CD4-positive, alpha-beta T cell treated with Interleukin-6 at 100 ng/mL for 8 hours (primary cell): ENCODE results near the gene PDE3B.
"Not testable (repeated sequence)": the region's sequence is repeated elsewhere in the genome, so short reads cannot be mapped to it uniquely, and the experiment has no call there.

Source experiments
- DNase-seq: peaks from one replicate; pipeline ENCODE4 v3.0.0-alpha.2; 2020; ENCODE audit warnings: mixed read lengths, low spot score

The PDE3B gene

DNA sequence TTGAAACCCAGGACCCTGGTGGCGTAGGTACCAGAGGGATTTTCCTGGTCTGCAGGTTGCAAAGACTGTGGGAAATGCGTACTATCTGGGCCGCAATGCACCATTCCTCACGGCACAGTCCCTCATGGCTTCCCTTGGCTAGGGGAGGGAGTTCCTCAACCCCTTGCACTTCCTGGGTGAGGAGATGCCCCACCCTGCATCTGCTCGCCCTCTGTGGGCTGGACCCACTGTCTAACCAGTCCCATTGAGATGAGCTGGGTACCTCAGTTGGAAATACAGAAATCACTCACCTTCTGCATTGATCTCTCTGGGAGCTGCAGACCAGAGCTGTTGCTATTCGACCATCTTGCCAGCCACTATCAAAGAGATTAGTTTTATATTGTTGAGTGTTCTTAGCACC lies 100.1 kb downstream of the PDE3B start:
- DNase-seq: not testable (repeated sequence)

DNA sequence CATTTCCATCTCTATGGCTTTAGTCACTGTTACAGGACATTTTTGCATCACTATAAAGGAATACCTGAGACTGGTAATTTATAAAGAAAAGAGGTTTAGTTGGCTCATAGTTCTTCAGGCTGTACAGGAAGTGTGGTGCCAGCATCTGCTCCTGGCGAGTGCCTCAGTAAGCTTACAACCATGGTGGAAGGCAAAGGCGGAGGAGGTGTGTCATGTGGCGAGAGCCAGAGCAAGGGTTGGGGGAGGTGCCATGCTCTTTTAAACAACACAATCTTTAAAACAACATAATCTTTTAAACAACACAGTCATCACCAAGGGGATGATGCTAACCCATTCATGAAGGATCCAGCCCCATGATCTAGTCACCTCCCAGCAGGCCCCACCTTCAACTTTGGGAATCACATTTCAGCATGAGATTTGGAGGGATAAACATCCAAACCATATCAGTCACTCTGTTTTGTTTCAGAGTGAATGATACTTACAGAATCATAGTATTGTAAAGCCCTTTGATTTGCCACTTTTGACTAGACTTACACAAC lies 103.3 kb downstream of the PDE3B start:
- no peak for DNase-seq

DNA sequence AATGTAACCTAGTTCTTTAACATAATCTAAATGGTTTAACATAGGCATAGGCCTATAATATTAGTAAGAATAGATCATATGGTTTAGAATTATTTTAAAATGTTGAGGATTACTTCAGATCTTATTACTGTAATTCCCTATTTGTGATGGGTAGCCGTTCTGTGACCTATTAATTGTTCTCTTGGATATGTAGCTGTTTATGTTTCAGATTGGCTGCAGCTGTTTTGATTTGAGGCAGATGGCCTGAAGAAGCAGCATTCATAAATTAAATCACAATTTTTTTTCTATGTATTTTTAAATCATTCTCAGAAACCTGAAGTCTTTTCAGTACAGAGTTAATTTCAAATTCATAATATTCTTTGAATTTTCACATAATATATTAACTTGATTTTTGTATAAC lies 104.5 kb downstream of the PDE3B start:
- DNase-seq: no peak

DNA sequence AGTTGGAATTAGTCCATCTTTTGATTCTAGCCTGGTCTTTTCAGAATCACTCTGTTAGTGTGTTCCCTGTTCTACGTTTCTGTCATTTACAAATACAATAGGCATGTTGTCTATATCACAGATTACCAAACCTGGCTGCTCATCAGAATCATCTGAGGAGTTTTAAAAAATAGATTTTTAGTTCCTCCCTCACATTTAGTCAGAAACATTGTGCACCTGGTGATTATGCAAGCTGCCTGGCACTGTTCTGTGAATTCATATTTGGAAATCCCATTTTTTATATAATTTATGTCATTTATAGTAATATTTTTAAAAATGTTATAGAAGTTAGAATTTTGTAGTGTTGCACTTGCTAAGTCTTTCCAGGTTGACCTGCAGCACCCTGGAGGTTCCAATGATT lies 107.3 kb downstream of the PDE3B start:
- DNase-seq: no peak

DNA sequence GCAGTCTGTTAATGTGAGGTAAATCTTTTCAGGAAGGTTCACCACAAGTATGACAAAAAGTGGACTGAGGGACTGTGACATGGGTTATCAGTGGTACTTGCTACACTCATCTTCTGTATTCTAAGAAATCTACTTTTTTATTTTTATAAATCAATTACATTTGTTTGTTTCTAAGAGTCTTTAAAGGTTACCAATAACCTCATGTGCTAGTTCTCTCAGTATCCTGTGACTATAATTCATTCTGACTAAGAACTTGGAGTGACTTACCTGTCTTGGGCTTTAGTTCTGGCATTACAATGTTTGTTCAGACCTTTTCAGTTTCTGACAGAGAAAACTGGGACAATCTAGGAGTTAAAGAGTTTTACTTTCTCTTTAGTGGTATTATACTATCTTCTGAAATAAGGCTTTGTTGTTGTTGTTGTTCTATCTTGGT lies 108.4 kb downstream of the PDE3B start:
- no peak for DNase-seq

DNA sequence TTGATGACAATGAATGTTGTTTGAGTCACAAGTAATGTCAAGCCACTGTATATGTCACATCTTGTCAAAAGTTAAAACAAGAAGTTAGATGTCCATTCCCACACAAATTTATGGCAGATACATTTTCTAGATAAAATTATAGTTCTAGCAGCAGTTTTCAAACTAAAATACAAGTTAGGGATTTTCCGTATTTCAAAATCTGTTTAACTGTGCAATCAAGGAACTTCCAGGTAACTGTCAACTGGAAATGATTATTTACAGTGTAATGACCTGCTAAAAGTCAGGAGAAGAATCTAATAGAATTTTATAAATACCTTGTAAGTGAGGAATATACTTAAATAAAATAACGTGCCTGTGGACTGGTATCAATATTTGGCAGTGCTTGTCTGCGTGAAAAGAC lies 111.5 kb downstream of the PDE3B start:
- DNase-seq: no peak

DNA sequence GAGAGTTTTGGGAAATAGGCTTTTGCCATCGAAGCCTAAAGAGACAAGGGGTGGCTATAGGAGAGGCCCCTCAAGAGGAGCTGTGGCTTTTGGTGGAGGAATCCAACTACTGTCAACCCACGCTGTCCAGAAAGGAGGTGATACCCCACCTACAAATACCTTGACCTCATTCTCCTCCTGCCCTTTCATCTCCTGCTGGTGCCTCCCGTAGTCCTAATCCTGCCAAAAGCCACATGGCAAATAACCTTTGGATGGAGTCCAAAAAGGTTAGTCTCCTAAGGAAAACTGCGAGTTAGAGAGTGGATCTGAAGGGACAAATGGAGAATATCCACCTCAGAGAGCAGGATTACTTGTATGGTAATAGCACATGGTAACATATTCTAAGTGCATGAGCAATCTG lies 112.7 kb downstream of the PDE3B start:
- DNase-seq: no peak

DNA sequence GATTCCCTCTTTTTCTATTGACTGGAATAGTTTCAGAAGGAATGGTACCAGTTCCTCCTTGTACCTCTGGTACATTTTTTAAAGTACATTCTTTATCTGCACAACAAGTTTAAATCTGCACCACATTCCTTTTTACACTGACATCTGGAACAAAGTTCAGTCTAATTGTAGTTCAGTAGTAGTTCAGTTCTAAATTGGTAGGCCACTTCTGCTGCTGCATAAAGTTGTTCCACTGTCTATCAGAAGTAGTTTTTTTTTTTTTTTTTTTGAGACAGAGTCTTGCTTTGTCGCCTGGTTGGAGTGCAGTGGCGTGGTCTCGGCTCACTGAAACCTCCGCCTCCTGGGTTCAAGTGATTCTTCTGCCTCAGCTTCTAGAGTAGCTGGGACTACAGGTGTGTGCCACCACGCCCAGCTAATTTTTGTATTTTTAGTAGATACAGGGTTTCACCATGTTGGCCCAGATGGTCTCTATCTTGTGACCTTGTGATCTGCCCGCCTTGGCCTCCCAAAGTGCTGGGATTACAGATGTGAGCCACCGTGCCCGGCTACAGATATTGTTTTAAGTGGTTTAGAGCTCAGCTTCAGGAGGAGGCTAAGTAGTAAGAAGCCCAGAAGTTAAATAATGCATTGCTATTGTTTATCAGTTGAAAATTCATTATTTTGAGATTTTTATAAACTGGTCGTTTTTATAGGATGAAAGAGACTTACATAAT lies 115.9 kb downstream of the PDE3B start:
- DNase-seq: not testable (repeated sequence)

DNA sequence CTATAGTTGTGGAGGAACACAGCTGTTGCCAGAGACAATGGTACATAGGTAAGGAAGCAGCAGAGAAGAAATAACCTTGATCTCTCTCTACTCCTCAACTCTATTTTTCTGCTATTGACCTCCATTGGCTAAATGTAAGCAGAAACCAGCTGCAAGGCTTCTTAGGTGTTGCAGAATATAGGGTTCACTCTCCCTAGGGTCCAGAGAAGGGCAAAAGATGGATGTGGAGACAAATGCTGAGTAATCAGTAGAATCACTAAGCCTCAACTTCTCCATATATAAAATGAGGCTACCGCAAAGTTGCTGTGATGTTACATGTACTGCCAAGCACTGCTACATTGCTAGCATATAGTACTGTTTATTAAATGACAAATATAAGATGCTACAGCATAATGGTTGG lies 120.6 kb downstream of the PDE3B start:
- no peak for DNase-seq

DNA sequence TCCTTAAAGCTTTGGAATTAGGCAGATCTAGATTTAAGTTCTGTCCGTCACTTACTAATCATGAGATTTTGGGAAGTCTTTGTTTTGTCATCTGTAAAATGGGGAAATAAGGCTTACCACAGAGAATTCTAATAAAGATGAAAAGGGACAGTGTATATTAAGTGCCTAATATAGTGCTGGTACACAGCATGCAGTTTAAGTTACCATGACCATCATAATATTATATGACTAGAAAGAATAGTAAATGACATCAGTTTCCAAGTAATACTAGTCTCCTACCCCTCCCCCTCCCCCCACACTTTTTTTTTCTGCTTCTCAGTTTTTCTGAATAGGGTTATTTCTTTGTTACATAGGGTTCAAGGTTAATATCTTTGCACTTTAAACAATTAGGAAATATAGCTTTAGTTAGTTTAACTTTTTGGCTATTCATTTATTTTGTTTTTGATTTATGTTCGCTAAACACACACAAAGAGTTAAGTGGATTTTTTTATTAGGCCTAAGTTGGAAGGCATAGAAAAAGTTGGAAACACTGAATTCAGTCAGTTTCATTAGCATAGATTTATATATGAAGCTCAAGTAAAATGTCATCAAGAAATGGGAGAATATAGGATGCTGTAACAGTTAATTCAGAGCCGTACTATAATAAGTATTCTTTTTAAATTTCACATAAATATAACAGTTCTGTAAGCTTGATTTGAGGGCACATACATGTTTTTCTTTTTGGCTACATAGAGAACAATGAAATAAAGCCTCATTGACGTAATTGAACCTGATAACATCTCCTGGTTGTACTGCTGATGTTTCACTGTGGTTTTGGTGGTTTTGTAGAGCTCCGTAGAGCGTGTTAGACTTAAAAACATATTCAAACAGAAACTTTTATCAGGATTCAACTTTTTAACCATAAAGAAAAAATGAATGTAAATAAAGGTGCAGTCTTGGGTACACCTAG lies 121.2 kb downstream of the PDE3B start:
- DNase-seq: peak; percentile 84

DNA sequence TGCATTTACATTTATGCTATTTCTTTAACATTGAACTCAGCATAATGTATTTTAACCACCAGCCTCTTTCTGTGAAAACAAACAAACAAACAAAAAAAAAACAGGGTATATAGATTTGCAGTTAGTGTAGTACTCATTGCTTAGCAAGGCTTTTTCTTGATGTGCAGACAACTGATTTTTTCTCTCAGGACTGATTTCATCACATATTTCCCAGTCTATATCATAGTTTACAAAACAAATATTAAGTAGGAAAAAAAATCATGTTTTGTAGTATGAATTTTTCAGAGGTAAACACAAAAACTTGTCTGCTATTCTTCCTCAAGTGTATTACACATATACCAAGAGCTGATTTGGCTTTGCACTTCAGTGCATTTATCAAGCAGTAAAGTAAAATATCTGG lies 123.0 kb downstream of the PDE3B start:
- DNase-seq: no peak

DNA sequence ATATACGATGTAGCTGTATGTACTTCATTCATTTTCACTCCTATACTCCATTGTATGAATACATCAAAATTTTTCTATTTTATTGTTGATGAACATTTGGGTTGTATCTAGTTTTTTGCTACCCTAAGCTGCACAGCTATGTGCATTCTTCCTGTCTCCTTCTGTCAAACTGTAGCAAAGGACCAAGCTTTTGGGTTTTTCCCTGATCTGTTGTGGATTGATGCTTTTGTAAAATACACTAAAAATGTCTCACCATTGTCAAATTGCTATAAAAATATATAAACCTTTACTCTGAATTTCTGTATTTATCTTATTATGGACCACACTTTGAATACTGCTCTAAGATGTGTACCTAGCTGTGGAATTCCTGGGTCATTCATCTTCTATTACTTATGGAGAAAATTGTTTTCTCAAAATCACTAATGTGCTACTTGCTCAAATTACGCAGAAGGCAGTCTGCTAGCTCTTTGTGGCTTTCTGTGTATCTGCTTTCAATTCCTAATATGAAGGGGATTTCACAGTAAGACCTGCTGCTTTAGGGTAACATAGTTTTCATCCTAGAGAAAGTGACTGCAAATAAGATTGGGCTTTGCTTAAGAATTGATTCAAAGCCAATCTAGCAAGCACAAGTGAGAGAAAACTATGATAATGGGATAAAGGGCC lies 125.1 kb downstream of the PDE3B start:
- DNase-seq: no peak

DNA sequence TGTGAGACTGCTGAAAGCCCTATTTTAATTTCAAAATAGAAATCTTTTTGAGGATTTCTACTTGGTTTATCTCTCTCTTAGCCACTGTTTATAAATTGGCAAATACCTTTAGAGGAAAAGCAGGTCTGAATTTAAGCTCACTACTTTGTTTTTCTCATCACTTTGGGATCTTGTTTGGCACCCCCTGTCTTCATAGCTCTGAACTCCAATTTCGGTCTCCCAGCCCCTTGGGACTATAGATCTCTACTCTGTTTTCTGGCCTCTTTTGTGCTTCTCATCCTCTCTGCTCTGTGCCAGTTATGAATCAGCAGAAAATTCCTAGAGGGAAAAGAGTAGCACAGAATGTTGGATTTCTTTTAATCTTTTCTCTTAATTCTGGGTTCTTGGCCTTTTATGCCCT lies 130.2 kb downstream of the PDE3B start:
- peak; percentile 9 for DNase-seq

DNA sequence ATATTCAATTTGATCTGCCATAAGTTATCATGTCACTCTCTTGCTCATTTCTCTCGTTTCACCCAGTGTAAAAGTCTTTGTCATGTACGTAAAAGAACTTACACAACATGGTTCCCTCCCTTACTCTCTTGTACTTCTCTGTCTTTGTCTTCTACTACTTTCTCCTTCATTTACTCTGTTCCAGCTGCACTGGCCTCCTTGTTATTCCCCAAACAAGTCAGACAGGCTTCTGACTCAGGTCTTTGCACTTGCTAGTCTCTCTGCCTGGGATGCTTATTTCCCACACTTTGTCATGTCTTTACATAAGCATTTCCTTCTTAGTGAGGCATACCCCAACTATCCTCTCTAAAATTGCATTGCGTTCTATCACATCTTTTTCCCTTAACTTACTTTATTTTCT lies 131.1 kb downstream of the PDE3B start:
- no peak for DNase-seq

DNA sequence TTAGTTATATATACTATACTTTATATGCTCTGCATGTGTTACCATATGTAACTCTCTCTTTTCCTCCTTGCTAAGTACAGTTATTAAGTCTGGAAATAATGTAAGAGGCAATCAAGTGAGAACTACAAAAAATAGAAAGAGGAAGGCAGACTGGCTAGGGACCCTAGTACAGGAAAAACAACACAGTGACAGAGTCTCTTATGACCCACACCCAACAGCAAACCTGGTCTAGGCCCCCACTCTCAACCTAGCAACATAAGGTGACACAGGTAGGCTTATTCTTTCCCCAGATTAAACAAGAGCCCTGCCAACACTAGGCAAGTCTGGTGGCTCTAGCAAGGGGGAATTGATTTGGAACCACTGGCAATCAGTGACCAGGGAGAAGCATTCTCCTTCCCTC lies 132.3 kb downstream of the PDE3B start:
- DNase-seq: no peak

DNA sequence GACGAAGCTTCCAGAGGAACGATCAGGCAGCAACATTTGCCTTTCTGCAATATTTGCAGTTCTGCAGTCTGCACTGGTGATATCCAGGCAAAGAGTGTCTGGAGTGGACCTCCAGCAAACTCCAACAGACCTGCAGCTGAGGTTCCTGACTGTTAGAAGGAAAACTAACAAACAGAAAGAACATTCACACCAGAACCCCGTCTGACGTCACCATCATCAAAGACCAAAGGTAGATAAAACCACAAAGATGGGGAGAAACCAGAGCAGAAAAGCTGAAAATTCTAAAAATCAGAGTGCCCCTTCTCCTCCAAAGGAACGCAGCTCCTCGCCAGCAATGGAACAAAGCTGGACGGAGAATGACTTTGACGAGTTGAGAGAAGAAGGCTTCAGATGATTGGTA lies 134.9 kb downstream of the PDE3B start:
- not testable (repeated sequence) for DNase-seq

DNA sequence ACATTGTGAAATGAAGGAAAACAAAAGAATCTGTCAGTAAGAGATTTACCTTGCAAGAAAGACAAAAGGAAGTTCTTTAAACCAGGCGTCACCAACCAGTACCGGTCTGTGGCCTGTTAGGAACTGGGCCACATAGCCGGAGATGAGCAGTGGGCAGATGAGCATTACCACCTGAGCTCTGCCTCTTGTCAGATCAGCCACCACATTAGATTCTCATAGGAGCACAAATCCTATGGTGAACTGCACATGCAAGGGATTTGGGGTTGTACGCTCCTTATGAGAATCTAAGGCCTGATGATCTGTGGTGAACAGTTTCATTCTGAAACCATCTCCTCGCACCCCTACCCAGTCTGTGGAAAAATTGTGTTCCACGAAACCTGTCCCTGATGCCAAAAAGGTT lies 140.2 kb downstream of the PDE3B start:
- no peak for DNase-seq

DNA sequence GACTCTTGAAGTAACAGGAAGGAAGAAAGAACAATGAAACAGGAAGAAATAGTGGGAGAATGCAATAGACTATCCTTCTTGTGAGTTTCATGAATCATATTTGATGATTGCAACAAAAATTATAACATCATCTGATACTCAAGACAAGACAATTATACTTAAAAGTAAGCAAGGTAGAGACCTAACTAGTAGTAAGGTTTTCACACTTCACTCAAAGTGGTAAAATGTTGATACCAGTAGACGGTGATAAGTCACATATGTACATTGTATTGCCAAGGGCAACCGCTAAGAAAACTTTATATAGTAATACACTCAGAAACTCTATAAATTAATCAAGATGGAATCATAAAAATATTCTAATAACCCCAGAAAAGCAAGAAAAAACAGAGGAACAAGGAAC lies 140.6 kb downstream of the PDE3B start:
- no peak for DNase-seq

DNA sequence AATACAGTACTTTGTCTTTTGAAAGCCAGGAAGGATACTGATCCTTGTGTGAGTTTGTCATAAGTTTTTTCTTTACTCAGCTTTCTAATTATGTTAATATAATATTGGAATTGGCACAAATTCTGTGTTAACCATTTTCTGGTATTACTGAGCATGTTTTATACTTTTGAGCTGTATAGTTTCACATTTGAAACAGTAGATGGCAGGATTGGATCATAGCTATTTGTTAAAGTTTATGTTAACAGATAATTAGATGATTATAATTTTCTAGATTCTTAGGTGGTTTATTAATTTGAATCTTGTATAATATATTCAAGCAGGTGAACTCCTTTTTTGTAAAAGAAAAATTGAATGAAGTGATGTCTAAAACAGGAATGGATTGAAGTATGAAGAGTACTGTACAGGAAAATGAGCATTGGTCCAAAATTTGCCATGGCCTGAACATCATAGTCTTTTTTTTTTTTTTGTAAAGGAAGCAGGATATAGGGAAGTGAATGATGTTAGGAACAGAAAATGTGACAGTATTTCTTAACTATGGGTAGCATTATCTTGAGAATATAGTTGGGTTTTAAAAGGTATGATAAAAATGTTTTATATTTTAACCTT lies 146.4 kb downstream of the PDE3B start:
- no peak for DNase-seq

DNA sequence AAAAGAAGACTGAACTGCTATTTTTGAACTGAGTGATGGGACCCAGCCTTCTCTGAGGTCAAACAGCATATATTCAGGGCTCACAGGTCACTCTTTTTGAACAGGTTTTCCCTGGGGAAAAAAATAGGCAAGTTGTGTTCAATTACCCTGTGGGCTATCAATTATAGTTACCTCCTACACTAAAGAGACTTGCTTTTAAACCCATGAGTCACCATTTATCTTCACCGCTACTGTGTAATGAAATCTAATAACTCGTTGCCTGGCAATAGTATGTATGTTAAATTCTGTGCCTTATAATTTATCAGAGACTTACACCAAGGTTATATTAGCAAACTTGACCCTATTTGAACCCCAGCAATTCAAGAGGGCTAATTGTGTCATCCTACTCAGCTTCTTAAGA lies 149.9 kb downstream of the PDE3B start:
- no peak for DNase-seq

DNA sequence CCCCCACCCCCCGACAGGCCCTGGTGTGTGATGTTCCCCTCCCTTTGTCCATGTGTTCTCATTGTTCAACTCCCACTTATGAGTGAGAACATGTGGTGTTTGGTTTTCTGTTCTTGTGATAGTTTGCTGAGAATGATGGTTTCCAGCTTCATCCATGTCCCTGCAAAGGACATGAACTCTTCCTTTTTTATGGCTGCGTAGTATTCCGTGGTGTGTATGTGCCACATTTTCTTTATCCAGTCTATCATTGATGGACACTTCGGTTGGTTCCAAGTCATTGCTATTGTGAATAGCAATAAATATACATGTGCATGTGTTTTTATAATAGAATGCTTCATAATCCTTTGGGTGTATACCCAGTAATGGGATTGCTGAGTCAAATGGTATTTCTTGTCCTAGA lies 152.4 kb downstream of the PDE3B start:
- DNase-seq: not testable (repeated sequence)

DNA sequence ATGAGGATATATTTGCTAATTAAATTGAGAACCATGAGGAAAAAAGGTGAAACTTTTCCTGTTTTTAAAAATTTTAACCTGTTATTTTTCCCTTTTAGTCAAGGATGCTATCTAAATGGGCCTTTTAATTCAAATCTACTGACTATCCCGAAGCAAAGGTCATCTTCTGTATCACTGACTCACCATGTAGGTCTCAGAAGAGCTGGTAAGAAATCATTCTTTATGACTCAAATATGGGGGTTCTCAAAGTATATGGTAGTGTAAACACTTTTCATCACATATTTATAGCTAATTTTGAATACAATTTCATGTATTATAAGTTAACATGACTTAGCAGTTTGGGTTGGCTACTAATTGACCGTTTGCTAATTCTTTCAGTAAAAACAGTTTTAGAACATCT lies 160.2 kb downstream of the PDE3B start:
- no peak for DNase-seq
